Immature natural killer cell (primary cell): ENCODE data around the gene IQGAP2. TPM values are rescaled to one million over a fixed set of nuclear protein-coding genes. Genes with fewer than 3 reads are reported as not detected.
"Not testable (repeated sequence)": the region's sequence is repeated elsewhere in the genome, so short reads cannot be mapped to it uniquely, and the experiment has no call there.

Experiments
- DNase-seq, 3 donors: peaks; one replicate each; pipeline ENCODE4 v3.0.0; 2022; ENCODE audit warnings: mixed read lengths in 1 of 3
- H3K27ac Mint-ChIP-seq, 6 donors: one replicate each; pipeline ENCODE4 v1.8.0; 2020; ENCODE audit warnings: mixed read lengths in 6 of 6, mild to moderate bottlenecking in 5 of 6, inconsistent platforms in 4 of 6, moderate library complexity in 3 of 6
- H3K27me3 Mint-ChIP-seq, 3 donors: one replicate each; pipeline ENCODE4 v1.8.0; 2020 to 2021; ENCODE audit warnings: low read depth in 3 of 3, mild to moderate bottlenecking in 3 of 3, mixed read lengths in 3 of 3, moderate library complexity in 3 of 3, inconsistent platforms in 1 of 3
- H3K36me3 Mint-ChIP-seq, 3 donors: one replicate each; pipeline ENCODE4 v1.8.0; 2020; ENCODE audit warnings: mixed read lengths in 3 of 3, inconsistent platforms in 2 of 3, mild to moderate bottlenecking in 2 of 3
- H3K4me1 Mint-ChIP-seq, 2 donors: one replicate each; pipeline ENCODE4 v1.8.0; 2020; ENCODE audit warnings: inconsistent platforms in 2 of 2, mild to moderate bottlenecking in 2 of 2, mixed read lengths in 2 of 2, moderate library complexity in 1 of 2
- H3K4me3 Mint-ChIP-seq, 5 donors: one replicate each; pipeline ENCODE4 v1.8.0; 2020; ENCODE audit warnings: mild to moderate bottlenecking in 5 of 5, mixed read lengths in 5 of 5, inconsistent platforms in 3 of 5, moderate library complexity in 3 of 5
- H3K9me3 Mint-ChIP-seq, 6 donors: one replicate each; pipeline ENCODE4 v1.8.0; 2020; ENCODE audit warnings: mild to moderate bottlenecking in 6 of 6, mixed read lengths in 6 of 6, inconsistent platforms in 4 of 6, moderate library complexity in 3 of 6
- polyA plus RNA-seq, 3 donors: library from polyadenylated mRNA; unstranded; fragments of 300-500 nt; fragmentation: Illumina TruSeq; gene quantifications; one replicate each; pipeline ENCODE4 v1.2.3, GENCODE V29; 2021

Gene IQGAP2
- polyA plus RNA-seq, 3 donors from 2014 or later = 38.8 to 92.5 (median 43.6) TPM

DNA sequence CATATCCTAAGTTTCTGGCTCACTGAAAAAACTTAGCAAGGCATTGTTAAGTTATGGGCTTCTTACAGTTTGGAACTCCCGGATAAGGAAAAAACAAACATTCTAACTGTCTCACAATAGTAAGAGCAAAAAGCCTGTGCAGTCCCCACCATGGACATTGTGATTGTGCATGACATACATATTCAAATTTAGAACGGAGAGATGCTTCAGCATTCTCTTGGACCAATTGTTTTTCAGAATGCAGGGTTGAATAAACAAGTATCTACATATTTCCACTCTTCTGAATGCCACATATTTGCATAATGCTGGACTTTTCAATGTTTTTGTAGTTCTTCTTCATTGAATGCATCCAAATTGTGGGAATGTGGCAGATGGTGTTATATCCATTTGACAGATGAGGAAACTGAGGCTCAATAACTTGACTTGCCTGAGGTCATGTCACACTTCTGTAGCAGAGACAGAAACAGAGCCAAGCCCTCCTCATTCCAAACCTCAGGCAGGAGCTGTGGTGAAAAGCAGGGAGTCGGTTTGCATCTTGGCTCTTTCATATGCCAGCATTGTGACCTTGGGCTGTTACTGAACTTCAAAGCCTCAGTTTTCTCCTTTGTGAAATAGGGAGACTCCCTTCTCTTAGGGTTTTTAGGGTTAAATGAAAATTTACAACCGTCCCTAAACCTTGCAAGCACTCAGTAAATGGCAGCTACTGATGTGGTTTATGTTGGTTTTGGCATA is 95.1 kb downstream of the IQGAP2 start:
- H3K36me3 Mint-ChIP-seq = no peaks in the 10 kb centered on the region
- H3K27ac Mint-ChIP-seq = peak overlapping the region; percentile 28 to 85 (median 67)
- peaks cover 81 to 89% of the 10 kb centered on the region in 2 donors for H3K4me1 Mint-ChIP-seq
- DNase-seq = no peak
- H3K9me3 Mint-ChIP-seq = no peaks in the 10 kb centered on the region
- peak overlapping the region in 1 of 5 donors; percentile 18 for H3K4me3 Mint-ChIP-seq
- H3K27me3 Mint-ChIP-seq = peaks cover 0 to 2% (median 0%) of the 10 kb centered on the region in 3 donors

DNA sequence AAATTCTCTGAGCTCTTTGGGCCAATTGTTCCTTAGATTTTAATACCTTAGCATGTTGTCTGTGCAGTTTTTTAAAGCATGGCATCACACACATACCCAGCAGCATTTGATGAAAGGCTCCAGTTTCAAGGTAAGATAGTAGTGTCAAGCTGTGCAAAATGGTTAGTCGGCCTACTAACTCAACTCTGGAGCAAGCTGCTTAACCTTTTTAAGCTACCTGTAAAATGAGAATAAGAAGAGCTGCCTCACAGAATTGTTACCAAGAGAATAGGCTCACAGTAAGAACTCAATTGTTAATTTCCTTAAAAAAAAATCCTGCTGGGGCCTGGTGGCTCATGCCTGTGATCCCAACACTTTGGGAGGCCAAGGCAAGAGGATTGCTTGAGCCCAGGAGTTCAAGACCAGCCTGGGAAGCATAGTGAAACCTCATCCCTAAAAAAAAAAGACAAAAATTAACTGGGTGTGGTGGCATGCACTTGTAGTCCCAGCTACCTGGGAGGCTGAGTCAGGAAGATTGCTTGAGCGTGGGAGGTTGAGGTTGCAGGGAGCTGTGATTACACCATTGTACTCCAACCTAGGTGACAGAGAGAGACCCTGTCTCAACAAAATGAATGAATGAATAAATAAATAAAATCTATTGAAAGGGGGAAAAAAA is 96.5 kb downstream of the IQGAP2 start:
- H3K4me3 Mint-ChIP-seq = no peak overlapping the region
- DNase-seq = no peak
- peak overlapping the region; percentile 32 to 86 (median 82) for H3K27ac Mint-ChIP-seq
- no peaks in the 10 kb centered on the region for H3K9me3 Mint-ChIP-seq
- H3K36me3 Mint-ChIP-seq = no peaks in the 10 kb centered on the region
- peaks cover 0 to 2% (median under 1%) of the 10 kb centered on the region in 3 donors for H3K27me3 Mint-ChIP-seq
- peaks cover 78 to 85% of the 10 kb centered on the region in 2 donors for H3K4me1 Mint-ChIP-seq

DNA sequence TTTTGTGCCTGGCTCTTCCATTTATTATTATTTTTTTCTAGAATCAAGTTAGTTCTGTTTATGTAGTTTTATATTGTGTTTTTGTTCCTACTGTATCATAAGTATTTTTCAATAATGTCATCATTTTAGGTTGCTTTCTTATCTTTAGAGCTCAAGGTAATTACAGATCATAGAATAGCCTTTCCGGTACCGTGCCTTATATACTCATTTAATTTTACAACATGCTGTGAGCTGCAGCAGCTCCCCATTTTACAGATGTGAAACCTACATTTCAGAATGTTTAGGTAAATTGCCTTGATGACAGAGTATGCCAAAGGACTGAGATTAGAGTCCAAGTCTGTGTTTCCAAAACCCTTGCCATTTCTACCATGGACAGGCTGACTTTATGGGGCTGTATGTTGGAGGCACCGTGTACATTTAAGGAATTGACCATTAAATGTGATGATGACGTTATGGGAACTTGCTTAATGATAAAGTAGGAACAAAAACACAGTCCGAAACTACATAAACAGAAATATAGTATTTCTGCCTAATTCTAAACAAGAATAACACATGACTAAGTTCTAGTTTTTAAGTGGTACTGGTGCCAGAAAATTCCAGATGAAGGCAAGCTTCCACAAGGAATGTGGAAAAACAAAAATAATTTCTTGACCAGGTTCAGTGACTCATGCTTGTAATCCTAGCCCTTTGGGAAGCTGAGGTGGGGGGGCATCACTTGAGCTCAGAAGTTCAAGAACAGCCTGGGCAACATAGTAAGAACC is 97.7 kb downstream of the IQGAP2 start:
- H3K27me3 Mint-ChIP-seq = peaks cover 0 to 2% (median 0%) of the 10 kb centered on the region in 3 donors
- H3K9me3 Mint-ChIP-seq = no peaks in the 10 kb centered on the region
- no peak overlapping the region for H3K4me3 Mint-ChIP-seq
- DNase-seq = no peak
- H3K36me3 Mint-ChIP-seq = no peaks in the 10 kb centered on the region
- H3K27ac Mint-ChIP-seq = peak overlapping the region; percentile 41 to 69 (median 54)
- H3K4me1 Mint-ChIP-seq = peaks cover 81 to 85% of the 10 kb centered on the region in 2 donors

DNA sequence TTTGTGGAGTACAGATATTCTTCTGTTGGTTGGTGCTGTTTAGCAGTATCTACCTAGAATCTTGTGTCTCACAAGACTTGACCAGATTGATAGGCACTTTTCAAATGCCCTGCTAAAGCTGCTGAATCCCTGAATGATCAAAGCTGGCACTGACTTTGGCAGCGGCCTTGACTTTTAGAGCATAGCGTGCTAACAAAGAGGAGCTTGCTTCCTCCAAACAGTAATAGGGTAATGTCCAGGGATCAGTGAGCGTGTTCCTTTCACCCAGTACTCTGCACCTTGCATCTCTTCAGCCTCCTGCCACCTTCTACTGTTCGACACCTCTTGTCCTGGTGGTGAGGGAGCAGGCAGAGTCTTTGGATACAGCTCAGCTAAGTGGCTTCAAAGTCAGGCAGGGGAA is 100.8 kb downstream of the IQGAP2 start:
- peaks cover 0 to 2% (median 0%) of the 10 kb centered on the region in 3 donors for H3K27me3 Mint-ChIP-seq
- no peaks in the 10 kb centered on the region for H3K9me3 Mint-ChIP-seq
- H3K27ac Mint-ChIP-seq = peak overlapping the region; percentile 70 to 89 (median 80)
- H3K36me3 Mint-ChIP-seq = no peaks in the 10 kb centered on the region
- peaks cover 70 to 78% of the 10 kb centered on the region in 2 donors for H3K4me1 Mint-ChIP-seq
- H3K4me3 Mint-ChIP-seq = peak overlapping the region in 3 of 5 donors; percentile 36 to 48 (median 41)
- DNase-seq = no peak

DNA sequence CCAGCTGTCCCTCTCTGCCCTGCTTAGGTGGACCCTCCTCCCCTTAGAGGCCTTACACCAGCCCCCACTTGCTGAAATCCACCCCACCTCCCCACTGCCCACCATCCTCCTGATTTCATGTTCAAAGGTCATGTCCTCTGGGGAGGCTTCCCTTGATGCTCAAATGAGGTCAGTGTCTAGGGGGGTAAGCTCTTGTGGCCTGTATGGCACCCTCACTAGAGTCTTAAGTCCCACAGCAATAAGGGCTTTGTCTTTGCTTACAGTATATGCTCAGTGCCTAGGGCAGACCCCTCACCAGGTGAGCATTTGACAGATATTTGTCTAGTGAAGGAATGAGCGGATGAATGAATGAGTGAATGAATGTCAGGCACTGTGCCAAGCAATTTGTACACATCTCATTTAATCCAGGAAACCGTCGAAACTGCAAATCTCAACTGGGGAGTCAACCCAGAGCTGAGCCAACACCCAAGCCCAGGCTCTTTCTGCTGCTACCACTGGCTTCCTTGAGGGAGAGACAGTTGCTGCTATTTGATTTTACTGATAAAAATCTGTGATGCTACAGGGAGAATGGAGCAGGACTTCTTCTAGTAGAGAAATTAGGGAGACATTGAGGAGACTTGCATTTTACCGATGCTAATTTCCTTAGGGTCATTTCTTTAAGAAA is 101.9 kb downstream of the IQGAP2 start:
- Mint-ChIP-seq H3K4me1 (peaks cover 68 to 75% of the 10 kb centered on the region in 2 donors), H3K27ac (peak overlapping the region; percentile 70 to 89 (median 80)), H3K27me3 (peaks cover 0 to 2% (median 0%) of the 10 kb centered on the region in 3 donors), H3K9me3 (no peaks in the 10 kb centered on the region), H3K36me3 (no peaks in the 10 kb centered on the region), H3K4me3 (peak overlapping the region in 4 of 5 donors; percentile 7 to 39 (median 17))
- DNase-seq = no peak

DNA sequence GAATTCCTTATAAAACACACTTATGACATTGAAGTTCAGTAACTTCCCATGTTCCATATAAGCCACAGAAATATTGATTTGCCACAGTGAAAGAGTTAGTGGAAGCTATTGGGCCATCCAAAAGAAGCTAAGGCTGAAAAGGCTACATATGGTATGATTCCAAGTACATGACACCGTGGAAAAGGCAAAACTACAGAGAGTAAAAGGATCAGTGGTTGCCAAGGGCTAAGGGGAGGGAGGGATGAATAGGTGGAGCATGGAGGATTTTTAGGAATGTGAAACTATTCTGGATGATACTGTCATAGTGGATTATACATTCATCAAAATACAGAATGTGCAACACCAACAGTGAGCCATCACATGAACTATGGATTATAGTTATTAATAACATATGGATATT is 110.4 kb downstream of the IQGAP2 start:
- Mint-ChIP-seq H3K27ac (peak overlapping the region; percentile 14 to 74 (median 34)), H3K27me3 (peaks cover 0 to 1% (median 0%) of the 10 kb centered on the region in 3 donors), H3K4me1 (peaks cover 73 to 77% of the 10 kb centered on the region in 2 donors), H3K36me3 (peaks cover 0 to 8% (median 0%) of the 10 kb centered on the region in 3 donors), H3K9me3 (no peaks in the 10 kb centered on the region), H3K4me3 (no peak overlapping the region)
- no peak for DNase-seq

DNA sequence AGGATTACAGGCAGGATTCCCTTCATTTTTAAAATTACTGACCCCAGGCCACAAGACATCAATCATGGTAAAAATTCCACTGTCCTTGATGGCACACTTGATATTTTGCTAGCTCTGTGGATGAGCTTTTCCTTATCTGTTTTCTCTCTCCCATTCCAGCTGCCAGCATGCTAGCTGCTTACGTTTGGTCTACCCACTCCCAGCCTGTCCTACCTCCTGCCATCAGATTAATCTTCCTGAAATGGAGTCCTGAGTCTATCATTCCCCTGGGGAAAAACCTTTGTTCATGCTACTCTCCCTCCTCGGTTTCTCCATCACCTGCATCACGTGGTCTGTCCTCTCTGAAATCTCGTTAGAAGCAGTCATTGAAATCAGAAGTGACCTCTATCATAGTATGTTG is 111.2 kb downstream of the IQGAP2 start:
- Mint-ChIP-seq H3K9me3 (no peaks in the 10 kb centered on the region), H3K4me3 (no peak overlapping the region), H3K27me3 (peaks cover 0 to 1% (median 0%) of the 10 kb centered on the region in 3 donors), H3K36me3 (peaks cover 0 to 10% (median 0%) of the 10 kb centered on the region in 3 donors), H3K4me1 (peaks cover 73 to 77% of the 10 kb centered on the region in 2 donors), H3K27ac (peak overlapping the region; percentile 42 to 81 (median 47))
- DNase-seq = no peak

DNA sequence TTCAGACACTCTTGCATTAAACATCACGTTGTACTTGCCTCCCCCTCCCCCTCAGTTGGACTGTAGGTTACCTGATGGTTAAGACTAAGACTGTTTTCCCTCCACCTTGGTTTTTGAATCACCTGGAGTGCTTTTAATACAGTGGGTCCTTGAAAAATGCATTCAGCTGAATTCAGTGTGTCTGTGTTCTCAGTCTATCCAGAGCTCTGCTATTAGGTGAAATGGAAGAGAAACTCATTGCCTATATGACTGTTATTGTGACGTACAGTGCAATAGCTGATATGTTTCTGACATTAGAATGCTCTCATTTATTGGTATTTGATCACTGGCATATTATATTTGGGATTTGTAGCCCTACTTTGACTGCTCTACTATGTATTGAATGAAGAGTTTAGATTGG is 111.6 kb downstream of the IQGAP2 start:
- H3K36me3 Mint-ChIP-seq = peaks cover 0 to 10% (median 0%) of the 10 kb centered on the region in 3 donors
- no peak overlapping the region for H3K4me3 Mint-ChIP-seq
- H3K4me1 Mint-ChIP-seq = peaks cover 72 to 77% of the 10 kb centered on the region in 2 donors
- peak overlapping the region; percentile 42 to 81 (median 47) for H3K27ac Mint-ChIP-seq
- H3K27me3 Mint-ChIP-seq = peaks cover 0 to 1% (median 0%) of the 10 kb centered on the region in 3 donors
- no peak for DNase-seq
- H3K9me3 Mint-ChIP-seq = no peaks in the 10 kb centered on the region

- Mint-ChIP-seq H3K4me3 (peak overlapping the region in 1 of 5 donors; percentile 15), H3K4me1 (peaks cover 85 to 94% of the 10 kb centered on the region in 2 donors), H3K27ac (peak overlapping the region in 4 of 6 donors; percentile 1 to 66 (median 26)), H3K36me3 (peaks cover 0 to 10% (median 0%) of the 10 kb centered on the region in 3 donors), H3K9me3 (no peaks in the 10 kb centered on the region), H3K27me3 (peaks cover 0 to 3% (median 0%) of the 10 kb centered on the region in 3 donors)
- no peak for DNase-seq
Measured at GRCh38 chr5:76517334-76517733, 114.2 kb downstream of the IQGAP2 start.

- not testable (repeated sequence) for H3K27me3 Mint-ChIP-seq, H3K9me3 Mint-ChIP-seq, DNase-seq, H3K36me3 Mint-ChIP-seq
- Mint-ChIP-seq H3K27ac (peak overlapping the region in 4 of 6 donors; percentile 43 to 62 (median 47)), H3K4me1 (peaks cover 86 to 95% of the 10 kb centered on the region in 2 donors), H3K4me3 (peak overlapping the region in 2 of 5 donors; percentile 18 to 20)
Measured at GRCh38 chr5:76518246-76518645, 115.2 kb downstream of the IQGAP2 start.

- Mint-ChIP-seq H3K4me3 (peak overlapping the region; percentile 2 to 36 (median 31)), H3K27ac (peak overlapping the region; percentile 82 to 92 (median 89)), H3K36me3 (peaks cover 0 to 5% (median 0%) of the 10 kb centered on the region in 3 donors), H3K4me1 (peaks cover 92 to 98% of the 10 kb centered on the region in 2 donors), H3K27me3 (peaks cover 0 to 5% (median 2%) of the 10 kb centered on the region in 3 donors), H3K9me3 (no peaks in the 10 kb centered on the region)
- peak; percentile 36 to 44 (median 38) for DNase-seq
Measured at GRCh38 chr5:76521240-76521758, 118.2 kb downstream of the IQGAP2 start.

DNA sequence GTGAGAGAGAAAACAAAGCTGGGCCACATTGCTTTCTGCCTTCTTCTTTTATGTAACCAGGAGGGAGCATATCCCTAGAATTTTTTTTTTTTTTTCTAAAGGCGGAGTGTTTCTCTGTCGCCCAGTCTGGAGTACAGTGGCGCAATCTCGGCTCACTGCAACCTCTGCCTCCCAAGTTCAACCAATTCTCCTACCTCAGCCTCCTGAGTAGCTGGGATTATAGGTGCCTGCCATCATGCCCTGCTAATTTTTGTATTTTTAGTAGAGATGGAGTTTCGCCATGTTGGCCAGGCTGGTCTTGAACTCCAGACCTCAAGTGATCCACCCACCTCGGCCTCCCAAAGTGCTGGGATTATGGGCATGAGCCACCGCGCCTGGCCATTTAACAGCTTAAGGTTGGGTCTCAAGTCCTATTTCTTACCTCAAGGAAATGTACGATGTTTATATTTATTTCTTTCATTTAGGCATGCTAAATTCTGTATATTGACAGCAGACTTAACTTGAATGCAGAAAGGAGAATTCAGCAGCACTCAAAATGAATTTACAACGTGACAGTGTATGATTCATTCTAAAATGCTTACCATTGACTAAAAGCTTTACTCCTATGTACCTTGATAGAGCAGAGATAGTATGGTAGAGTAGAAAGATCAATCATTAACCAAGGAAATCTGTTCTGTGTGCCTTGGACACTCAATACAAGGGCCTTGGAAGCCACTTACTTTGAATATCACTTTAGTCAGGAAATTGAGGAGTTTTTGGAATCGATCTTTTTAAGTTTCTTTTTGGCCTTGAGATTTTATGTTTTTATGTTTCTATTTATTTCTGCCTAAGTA is 119.2 kb downstream of the IQGAP2 start:
- DNase-seq = no peak
- H3K9me3 Mint-ChIP-seq = no peaks in the 10 kb centered on the region
- H3K36me3 Mint-ChIP-seq = peaks cover 0 to 5% (median 0%) of the 10 kb centered on the region in 3 donors
- peak overlapping the region; percentile 82 to 93 (median 90) for H3K27ac Mint-ChIP-seq
- H3K27me3 Mint-ChIP-seq = peaks cover 0 to 5% (median 2%) of the 10 kb centered on the region in 3 donors
- peaks cover 92 to 98% of the 10 kb centered on the region in 2 donors for H3K4me1 Mint-ChIP-seq
- H3K4me3 Mint-ChIP-seq = peak overlapping the region in 4 of 5 donors; percentile 2 to 47 (median 34)
